T-helper 17 cell (primary cell): ENCODE measurements around the gene FERMT3. TPM values are rescaled to one million over a fixed set of nuclear protein-coding genes. Genes with fewer than 3 reads are reported as not detected.
"Not testable (repeated sequence)": the region's sequence is repeated elsewhere in the genome, so short reads cannot be mapped to it uniquely, and the experiment has no call there.

Source experiments
- ATAC-seq: fragments of 150-1000 bp; cut with Tn5 transposase; 2 replicates; pipeline ENCODE4 v1.10.0; 2021; ENCODE audit warnings: mild to moderate bottlenecking, moderate library complexity
- DNase-seq, 3 donors: peaks; one replicate each; pipeline versions ENCODE4 v3.0.0 to v3.0.0-alpha.2; 2020 to 2021
- H3K9me3 ChIP-seq: one replicate; pipeline ENCODE4 v1.7.0; 2013; ENCODE audit warnings: low read length, mild to moderate bottlenecking; ENCODE audit not compliant: control insufficient read depth, poor library complexity, severe bottlenecking
- H3K27ac Mint-ChIP-seq: one replicate; pipeline ENCODE4 v1.8.0; 2022; ENCODE audit warnings: mild to moderate bottlenecking, moderate library complexity, mixed read lengths
- H3K27me3 Mint-ChIP-seq: one replicate; pipeline ENCODE4 v1.8.0; 2022; ENCODE audit warnings: mixed read lengths
- H3K36me3 Mint-ChIP-seq: one replicate; pipeline ENCODE4 v1.8.0; 2022; ENCODE audit warnings: low read depth, mixed read lengths
- H3K4me1 Mint-ChIP-seq: one replicate; pipeline ENCODE4 v1.8.0; 2022; ENCODE audit warnings: mild to moderate bottlenecking, mixed read lengths
- H3K4me3 Mint-ChIP-seq: one replicate; pipeline ENCODE4 v1.8.0; 2022; ENCODE audit warnings: mild to moderate bottlenecking, moderate library complexity, mixed read lengths
- total RNA-seq, 4 donors: library from RNA in 2 of 4; stranded (reverse) in 2 of 4; gene quantifications; one replicate each; pipeline ENCODE4 v1.2.3 and lab custom pipeline; 2022 to 2026

Gene FERMT3
- total RNA-seq = 100 to 1,000 TPM; 151 to 182 TPM
- 142 to 173 reads per million in 2 donors for total RNA-seq (lab: John Stamatoyannopoulos, UW)

GRCh38 chr11:64206457-64207255 is at the start of gene FERMT3:
TSS of gene FERMT3 (plus strand) at chr11:64206721. CDS start at chr11:64207365, 644 bp downstream.
- H3K4me3 Mint-ChIP-seq = peak within 1 kb of the TSS; percentile 92
- peaks cover 10% of the 10 kb centered on the region for H3K36me3 Mint-ChIP-seq
- H3K9me3 ChIP-seq = no peaks in the 10 kb centered on the region
- ATAC-seq (peak; percentile 67), DNase-seq (peak; percentile 35 to 56 (median 48))
- peak within 1 kb of the TSS; percentile 90 for H3K27ac Mint-ChIP-seq
- H3K4me1 Mint-ChIP-seq = peaks cover 36% of the 10 kb centered on the region
- no peaks in the 10 kb centered on the region for H3K27me3 Mint-ChIP-seq

- DNase-seq (no peak), ATAC-seq (no peak)
- Mint-ChIP-seq H3K4me3 (no peak overlapping the region), H3K36me3 (no peaks in the 10 kb centered on the region), H3K27me3 (peaks cover 4% of the 10 kb centered on the region), H3K4me1 (peaks cover 3% of the 10 kb centered on the region), H3K27ac (no peak overlapping the region)
- H3K9me3 ChIP-seq = no peaks in the 10 kb centered on the region
These were observed 48.7 kb upstream of the FERMT3 start for GRCh38 chr11:64157631-64158394.

GRCh38 chr11:64161037-64161436 is 45.5 kb upstream of the FERMT3 start:
- ATAC-seq (no peak), DNase-seq (no peak)
- Mint-ChIP-seq H3K4me3 (no peak overlapping the region), H3K27ac (no peak overlapping the region), H3K27me3 (no peaks in the 10 kb centered on the region), H3K36me3 (no peaks in the 10 kb centered on the region), H3K4me1 (peaks cover 6% of the 10 kb centered on the region)
- no peaks in the 10 kb centered on the region for H3K9me3 ChIP-seq

GRCh38 chr11:64162769-64163168 is 43.8 kb upstream of the FERMT3 start:
- not testable (repeated sequence) for ATAC-seq, H3K9me3 ChIP-seq, H3K4me3 Mint-ChIP-seq, H3K27me3 Mint-ChIP-seq, H3K27ac Mint-ChIP-seq, H3K36me3 Mint-ChIP-seq, DNase-seq
- H3K4me1 Mint-ChIP-seq = peaks cover 12% of the 10 kb centered on the region

- ATAC-seq (no peak), DNase-seq (no peak)
- Mint-ChIP-seq H3K36me3 (no peaks in the 10 kb centered on the region), H3K27me3 (no peaks in the 10 kb centered on the region), H3K4me3 (no peak overlapping the region), H3K27ac (no peak overlapping the region), H3K4me1 (peaks cover 13% of the 10 kb centered on the region)
- no peaks in the 10 kb centered on the region for H3K9me3 ChIP-seq
These were observed 42.6 kb upstream of the FERMT3 start for GRCh38 chr11:64163951-64164350.

GRCh38 chr11:64164392-64165312 is 41.9 kb upstream of the FERMT3 start:
- H3K4me3 Mint-ChIP-seq = peak overlapping the region; percentile 86
- peaks cover 13% of the 10 kb centered on the region for H3K4me1 Mint-ChIP-seq
- H3K9me3 ChIP-seq = no peaks in the 10 kb centered on the region
- no peaks in the 10 kb centered on the region for H3K36me3 Mint-ChIP-seq
- no peaks in the 10 kb centered on the region for H3K27me3 Mint-ChIP-seq
- peak overlapping the region; percentile 79 for H3K27ac Mint-ChIP-seq
- DNase-seq = no peak
- no peak for ATAC-seq

GRCh38 chr11:64165481-64165841 is 41.1 kb upstream of the FERMT3 start:
- Mint-ChIP-seq H3K4me3 (peak overlapping the region; percentile 86), H3K27ac (peak overlapping the region; percentile 41), H3K4me1 (peaks cover 15% of the 10 kb centered on the region), H3K36me3 (no peaks in the 10 kb centered on the region), H3K27me3 (no peaks in the 10 kb centered on the region)
- DNase-seq (no peak), ATAC-seq (peak; percentile 11)
- no peaks in the 10 kb centered on the region for H3K9me3 ChIP-seq

GRCh38 chr11:64165842-64166635 is 40.5 kb upstream of the FERMT3 start, which contains the start of gene MACROD1:
TSS of gene MACROD1 (minus strand) at chr11:64166113. CDS start at chr11:64165994, 119 bp downstream.
- H3K9me3 ChIP-seq = no peaks in the 10 kb centered on the region
- DNase-seq = peak; percentile 58 to 68 (median 68)
- peaks cover 15% of the 10 kb centered on the region for H3K4me1 Mint-ChIP-seq
- peak within 1 kb of the TSS; percentile 79 for H3K27ac Mint-ChIP-seq
- H3K4me3 Mint-ChIP-seq = peak within 1 kb of the TSS; percentile 93
- peak; percentile 96 for ATAC-seq
- no peaks in the 10 kb centered on the region for H3K27me3 Mint-ChIP-seq
- H3K36me3 Mint-ChIP-seq = no peaks in the 10 kb centered on the region

GRCh38 chr11:64170419-64170818 is 36.1 kb upstream of the FERMT3 start:
- no peak for DNase-seq
- H3K27ac Mint-ChIP-seq = no peak overlapping the region
- no peaks in the 10 kb centered on the region for H3K27me3 Mint-ChIP-seq
- peaks cover 11% of the 10 kb centered on the region for H3K4me1 Mint-ChIP-seq
- no peaks in the 10 kb centered on the region for H3K36me3 Mint-ChIP-seq
- H3K4me3 Mint-ChIP-seq = no peak overlapping the region
- no peaks in the 10 kb centered on the region for H3K9me3 ChIP-seq
- no peak for ATAC-seq

GRCh38 chr11:64173616-64174355 is 32.7 kb upstream of the FERMT3 start:
- Mint-ChIP-seq H3K4me1 (peaks cover 16% of the 10 kb centered on the region), H3K27ac (no peak overlapping the region), H3K4me3 (no peak overlapping the region), H3K36me3 (no peaks in the 10 kb centered on the region), H3K27me3 (no peaks in the 10 kb centered on the region)
- DNase-seq (no peak), ATAC-seq (no peak)
- no peaks in the 10 kb centered on the region for H3K9me3 ChIP-seq

- Mint-ChIP-seq H3K4me1 (peaks cover 18% of the 10 kb centered on the region), H3K36me3 (no peaks in the 10 kb centered on the region), H3K4me3 (peak overlapping the region; percentile 21), H3K27me3 (no peaks in the 10 kb centered on the region), H3K27ac (no peak overlapping the region)
- ATAC-seq (no peak), DNase-seq (no peak)
- no peaks in the 10 kb centered on the region for H3K9me3 ChIP-seq
These were observed 29.8 kb upstream of the FERMT3 start for GRCh38 chr11:64176751-64177150.

- ATAC-seq (no peak), DNase-seq (no peak)
- no peaks in the 10 kb centered on the region for H3K9me3 ChIP-seq
- Mint-ChIP-seq H3K4me3 (no peak overlapping the region), H3K4me1 (peaks cover 20% of the 10 kb centered on the region), H3K36me3 (no peaks in the 10 kb centered on the region), H3K27me3 (no peaks in the 10 kb centered on the region), H3K27ac (no peak overlapping the region)
These were observed 28.3 kb upstream of the FERMT3 start for GRCh38 chr11:64178203-64178602.
